ENCODE measurements around the gene ILF2. TPM values are rescaled to one million over a fixed set of nuclear protein-coding genes. Genes with fewer than 3 reads are reported as not detected.
"Not testable (repeated sequence)": the region's sequence is repeated elsewhere in the genome, so short reads cannot be mapped to it uniquely, and the experiment has no call there.

Gene ILF2
- total RNA-seq, 2 experiments from 2014 or later, result 140 to 147 TPM

DNA sequence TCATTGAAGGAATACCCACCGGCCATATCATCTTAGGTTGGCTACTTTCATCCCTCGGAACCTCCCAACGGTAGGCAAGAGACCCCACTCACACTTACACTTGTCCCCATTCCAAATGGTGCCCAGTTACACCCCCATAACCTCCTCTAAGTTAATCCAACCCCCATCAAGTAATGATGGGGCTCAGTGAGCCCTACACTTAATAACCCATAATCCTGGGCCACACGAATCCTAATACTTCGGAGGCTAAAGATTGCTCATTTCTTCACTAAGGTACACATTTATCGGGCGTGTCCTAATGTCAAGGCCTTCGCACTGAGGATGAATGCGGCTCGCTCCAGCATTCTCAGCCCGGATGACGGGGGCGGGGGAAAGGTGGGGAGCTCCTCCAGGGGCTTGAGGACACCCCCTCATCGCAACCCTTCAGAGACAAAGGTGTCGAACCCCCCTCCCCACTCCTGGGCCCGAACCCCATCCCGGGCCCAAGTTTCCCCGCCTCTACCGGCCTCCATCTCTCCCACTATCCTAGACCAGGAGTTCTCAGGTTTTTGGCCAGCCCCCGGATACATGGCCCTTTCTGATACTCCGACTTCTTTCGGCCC, 435 bp downstream of the ILF2 start:
- no peaks in the 10 kb centered on the region for H3K27me3 Mint-ChIP-seq
- ATAC-seq (ENCODE audit: poor library complexity) (peak; percentile 0), DNase-seq (peak in 3 of 14 experiments; percentile 18 to 42 (median 33))
- Histone ChIP-seq H3K27ac (ENCODE audit: low read depth in 1 of 2, low read length in 2 of 2) (peak overlapping the region; percentile 89 to 91), H3K4me1 (ENCODE audit: insufficient read depth, low read length) (peaks cover 36% of the 10 kb centered on the region), H3K36me3 (ENCODE audit: insufficient read depth, low read length) (peaks cover 46% of the 10 kb centered on the region), H3K27me3 (ENCODE audit: control insufficient read depth in 1 of 2, insufficient read depth in 2 of 2, low read length in 2 of 2) (no peaks in the 10 kb centered on the region), H3K9me3 (ENCODE audit: control insufficient read depth in 1 of 2, insufficient read depth in 1 of 2, low read length in 2 of 2) (no peaks in the 10 kb centered on the region), H3K4me3 (ENCODE audit: low read length) (peak overlapping the region; percentile 84)
- H3K4me3 Mint-ChIP-seq, result no peak overlapping the region
- no peak overlapping the region for H3K27ac Mint-ChIP-seq
- no peaks in the 10 kb centered on the region for H3K9me3 Mint-ChIP-seq
- TF ChIP-seq, protein P1, sequence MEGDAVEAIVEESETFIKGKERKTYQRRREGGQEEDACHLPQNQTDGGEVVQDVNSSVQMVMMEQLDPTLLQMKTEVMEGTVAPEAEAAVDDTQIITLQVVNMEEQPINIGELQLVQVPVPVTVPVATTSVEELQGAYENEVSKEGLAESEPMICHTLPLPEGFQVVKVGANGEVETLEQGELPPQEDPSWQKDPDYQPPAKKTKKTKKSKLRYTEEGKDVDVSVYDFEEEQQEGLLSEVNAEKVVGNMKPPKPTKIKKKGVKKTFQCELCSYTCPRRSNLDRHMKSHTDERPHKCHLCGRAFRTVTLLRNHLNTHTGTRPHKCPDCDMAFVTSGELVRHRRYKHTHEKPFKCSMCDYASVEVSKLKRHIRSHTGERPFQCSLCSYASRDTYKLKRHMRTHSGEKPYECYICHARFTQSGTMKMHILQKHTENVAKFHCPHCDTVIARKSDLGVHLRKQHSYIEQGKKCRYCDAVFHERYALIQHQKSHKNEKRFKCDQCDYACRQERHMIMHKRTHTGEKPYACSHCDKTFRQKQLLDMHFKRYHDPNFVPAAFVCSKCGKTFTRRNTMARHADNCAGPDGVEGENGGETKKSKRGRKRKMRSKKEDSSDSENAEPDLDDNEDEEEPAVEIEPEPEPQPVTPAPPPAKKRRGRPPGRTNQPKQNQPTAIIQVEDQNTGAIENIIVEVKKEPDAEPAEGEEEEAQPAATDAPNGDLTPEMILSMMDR (IDR thresholded peaks at IDR 0.05), result no peak
- peaks cover 25% of the 10 kb centered on the region for H3K4me1 Mint-ChIP-seq (ENCODE audit: low read depth)
- ChIA-PET POLR2A (interaction anchor here (1.3 to 2.9 kb wide), 7 partner anchors 12 to 320 kb away, joined by 3 to 35 read pairs (median 16); partner anchors contain the start of genes CHTOP, INTS3, RPS27 and S100A5), CTCF (no interaction called here)
- intact Hi-C loops (cut with DNase I, micrococcal nuclease), result loop anchor here (2.0 to 10.0 kb wide), 6 partner anchors 36 to 322 kb away; partner anchors contain the start of genes CHTOP (in 2 of the 2), RPS27 (in 2 of the 2), GATAD2B (in 1 of the 2) and S100A6 (in 1 of the 2)
- peaks cover 33% of the 10 kb centered on the region for H3K36me3 Mint-ChIP-seq (ENCODE audit: low read depth)

DNA sequence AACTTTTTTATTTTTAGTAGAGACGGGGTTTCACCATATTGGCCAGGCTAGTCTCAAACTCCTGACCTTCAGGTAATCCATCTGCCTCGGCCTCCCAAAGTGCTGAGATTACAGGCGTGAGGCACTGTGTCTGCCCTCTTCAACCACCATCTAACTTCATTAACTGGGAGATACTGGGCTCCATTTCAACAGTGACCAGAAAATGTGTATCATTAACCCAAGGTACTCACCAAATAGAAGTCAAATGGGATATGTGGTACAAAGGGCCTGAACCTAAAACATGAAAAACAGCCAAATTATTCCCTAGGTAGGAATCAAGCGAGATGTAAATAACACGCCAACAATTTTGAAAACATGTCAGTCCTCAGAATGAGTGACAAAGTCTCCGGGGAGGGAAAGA, 1.2 kb downstream of the ILF2 start:
- Mint-ChIP-seq H3K36me3 (ENCODE audit: low read depth) (peaks cover 41% of the 10 kb centered on the region), H3K4me1 (ENCODE audit: low read depth) (peaks cover 25% of the 10 kb centered on the region), H3K27ac (no peak overlapping the region), H3K9me3 (no peaks in the 10 kb centered on the region), H3K27me3 (no peaks in the 10 kb centered on the region), H3K4me3 (no peak overlapping the region)
- Histone ChIP-seq H3K27me3 (ENCODE audit: control insufficient read depth in 1 of 2, insufficient read depth in 2 of 2, low read length in 2 of 2) (no peaks in the 10 kb centered on the region), H3K4me1 (ENCODE audit: insufficient read depth, low read length) (peaks cover 36% of the 10 kb centered on the region), H3K27ac (ENCODE audit: low read depth in 1 of 2, low read length in 2 of 2) (peak overlapping the region in 1 of 2 donors; percentile 91), H3K9me3 (ENCODE audit: control insufficient read depth in 1 of 2, insufficient read depth in 1 of 2, low read length in 2 of 2) (no peaks in the 10 kb centered on the region), H3K36me3 (ENCODE audit: insufficient read depth, low read length) (peaks cover 53% of the 10 kb centered on the region), H3K4me3 (ENCODE audit: low read length) (peak overlapping the region; percentile 84)
- POLR2A ChIA-PET, result interaction anchor here (0.9 to 1.7 kb wide), 2 partner anchors 11 to 36 kb away, joined by 3 to 4 read pairs; partner anchors contain the start of genes CHTOP and SNAPIN
- intact Hi-C loops (cut with DNase I, micrococcal nuclease), result loop anchor here (1.0 to 10.0 kb wide), 7 partner anchors 10 to 323 kb away; partner anchors contain the start of genes CHTOP (in 2 of the 2), RPS27 (in 2 of the 2), GATAD2B (in 1 of the 2) and S100A6 (in 1 of the 2)
- ATAC-seq (ENCODE audit: poor library complexity), result no peak
- CTCF ChIA-PET, result no interaction called here
- DNase-seq, result no peak
- TF ChIP-seq, protein P1 (IDR thresholded peaks at IDR 0.05), result no peak

DNA sequence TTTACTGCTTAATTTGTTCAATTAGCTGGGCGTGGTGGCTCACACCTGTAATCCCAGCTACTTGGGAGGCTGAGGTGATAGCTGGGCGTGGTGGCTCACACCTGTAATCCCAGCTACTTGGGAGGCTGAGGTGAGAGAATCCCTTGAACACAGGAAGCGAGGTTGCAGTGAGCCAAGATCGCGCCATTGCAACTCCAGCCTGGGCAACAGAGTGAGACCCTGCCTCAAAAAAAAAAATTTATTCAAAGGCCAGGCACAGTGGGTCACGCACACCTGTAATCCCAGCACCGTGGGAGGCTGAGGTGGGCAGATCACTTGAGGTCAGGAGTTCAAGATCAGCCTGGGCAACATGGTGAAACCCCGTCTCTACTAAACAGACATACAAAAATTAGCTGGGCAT, 2.1 kb downstream of the ILF2 start:
- H3K27me3 ChIP-seq (ENCODE audit: control insufficient read depth in 1 of 2, insufficient read depth in 2 of 2, low read length in 2 of 2); DNase-seq; H3K27ac Mint-ChIP-seq; H3K27ac ChIP-seq (ENCODE audit: low read depth in 1 of 2, low read length in 2 of 2); H3K4me3 ChIP-seq (ENCODE audit: low read length); H3K9me3 ChIP-seq (ENCODE audit: control insufficient read depth in 1 of 2, insufficient read depth in 1 of 2, low read length in 2 of 2); CTCF ChIA-PET; ATAC-seq (ENCODE audit: poor library complexity); H3K27me3 Mint-ChIP-seq; H3K9me3 Mint-ChIP-seq: not testable (repeated sequence)
- peaks cover 63% of the 10 kb centered on the region for H3K36me3 ChIP-seq (ENCODE audit: insufficient read depth, low read length)
- peak overlapping the region; percentile 83 for H3K4me3 Mint-ChIP-seq
- H3K4me1 ChIP-seq (ENCODE audit: insufficient read depth, low read length), result peaks cover 36% of the 10 kb centered on the region
- peaks cover 25% of the 10 kb centered on the region for H3K4me1 Mint-ChIP-seq (ENCODE audit: low read depth)
- POLR2A ChIA-PET, result interaction anchor here (0.9 to 1.7 kb wide), 3 partner anchors 10 to 322 kb away, joined by 3 to 4 read pairs (median 4); partner anchors contain the start of genes CHTOP, RPS27 and SNAPIN
- intact Hi-C loops (cut with DNase I, micrococcal nuclease), result loop anchor here in 1 of 2 experiments (1.0 kb wide), 1 partner anchor 9 kb away; no protein-coding TSS in a partner anchor
- H3K36me3 Mint-ChIP-seq (ENCODE audit: low read depth), result peaks cover 50% of the 10 kb centered on the region
